Motor neuron (in vitro differentiated cells): ENCODE data around the gene DHH. TPM values are rescaled to one million over a fixed set of nuclear protein-coding genes. Genes with fewer than 3 reads are reported as not detected.
"Not testable (repeated sequence)": the region's sequence is repeated elsewhere in the genome, so short reads cannot be mapped to it uniquely, and the experiment has no call there.

ENCODE experiments used
- ATAC-seq, 8 experiments: fragments of 200-7000 bp; cut with Tn5 transposase; replicated peaks in 6 of 8; 2 replicates each; pipeline ENCODE4 v1.8.0; 2021; ENCODE audit warnings: mild to moderate bottlenecking in 8 of 8, moderate library complexity in 8 of 8
- H3K27ac ChIP-seq, 2 donors: fragments of 250-450 bp; sonication (Bioruptor Pico); 2 replicates each; pipeline ENCODE4 v1.9.0; 2021; ENCODE audit warnings: antibody characterized with exemption in 2 of 2, mild to moderate bottlenecking in 2 of 2, moderate library complexity in 1 of 2
- H3K4me1 ChIP-seq, 2 donors: fragments of 250-450 bp; sonication (Bioruptor Pico); replicated peaks in 1 of 2; 2 replicates each; pipeline ENCODE4 v1.6.1; 2021; ENCODE audit warnings: antibody characterized with exemption in 2 of 2, mild to moderate bottlenecking in 2 of 2, moderate library complexity in 1 of 2
- H3K4me3 ChIP-seq, 5 donors: fragments of 250-450 bp; sonication (Bioruptor Pico); 2 replicates each; pipeline ENCODE4 v1.9.0; 2021; ENCODE audit warnings: antibody characterized with exemption in 5 of 5, mild to moderate bottlenecking in 5 of 5, moderate library complexity in 4 of 5
- WGBS, 10 experiments: fragments of 450-650 bp; shearing (Covaris generic); methylation state at CpG; one replicate each; pipeline ENCODE4 v1.0.0; 2022; 5-methylcytosine and 5-hydroxymethylcytosine counted together
- in situ Hi-C, 9 experiments: fragments of 400-800 bp; cut with MboI; loops; one replicate each; pipeline ENCODE4 v1.15.0; 2021; ENCODE audit warnings: low sequenced_read_pairs in 9 of 9, low pct_unique_long_range_greater_than_20kb in 2 of 9; ENCODE audit not compliant: unreplicated experiment in 9 of 9
- total RNA-seq, 8 experiments: library from RNA; unstranded; fragments of 300-600 nt; gene quantifications; 2 replicates each; pipeline versions ENCODE4 v1.2.3 to v1.2.4, GENCODE V29; 2022

DHH gene
- total RNA-seq, 8 experiments from 2014 or later = 0.09 to 0.62 (median 0.13) TPM; not detected in 1

GRCh38 chr12:49088150-49088931 is 6.3 kb downstream of the DHH start:
- in situ Hi-C loops = no loop called here
- H3K4me3 ChIP-seq = peak overlapping the region in 3 of 5 donors; percentile 1 to 6 (median 2)
- H3K4me1 ChIP-seq = peaks cover 10 to 21% of the 10 kb centered on the region in 2 donors
- ATAC-seq = peak; percentile 85 to 93 (median 90)
- no peak overlapping the region for H3K27ac ChIP-seq
- 0 to 6% (median 0%) methylated on average over 2 to 11 of the region's 18 CpGs; no CpG with 5 or more reads in 3 of the 10 experiments for WGBS, 10 experiments

DNA sequence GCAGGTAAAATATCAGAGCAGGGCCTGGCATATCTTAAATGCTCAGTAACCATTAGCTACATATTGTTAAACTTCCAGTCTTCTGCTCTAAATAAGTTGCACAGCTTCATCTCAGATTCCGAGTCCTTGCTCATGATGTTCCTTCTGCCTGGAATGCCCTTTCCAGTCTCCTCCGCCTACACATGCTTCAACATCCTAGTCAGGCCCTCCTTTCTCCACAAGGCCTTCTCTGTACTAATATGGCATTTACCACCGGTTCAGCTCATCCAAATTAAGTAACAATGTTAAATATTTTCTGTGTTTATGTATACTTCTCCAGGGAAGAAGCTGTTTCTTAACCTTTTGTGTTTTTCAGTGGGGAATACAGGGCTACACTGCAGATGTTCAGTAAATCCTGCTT is 8.5 kb downstream of the DHH start:
- no peak overlapping the region for H3K27ac ChIP-seq

GRCh38 chr12:49084438-49084837 is 10.2 kb downstream of the DHH start:
- 80 to 100% (median 98%) methylated on average over 1 to 3 of the region's 3 CpGs; no CpG with 5 or more reads in 2 of the 10 experiments for WGBS, 10 experiments
- in situ Hi-C loops = no loop called here
- no peak for ATAC-seq
- H3K4me3 ChIP-seq = no peak overlapping the region
- H3K4me1 ChIP-seq = peaks cover 3 to 6% of the 10 kb centered on the region in 2 donors
- H3K27ac ChIP-seq = no peak overlapping the region

More for the DNA sequence above, 8.5 kb downstream of the DHH start:
- Histone ChIP-seq H3K4me3 (no peak overlapping the region), H3K4me1 (peaks cover 6 to 10% of the 10 kb centered on the region in 2 donors)
- in situ Hi-C loops = no loop called here
- no peak for ATAC-seq
- WGBS, 10 experiments = 21 to 100% (median 83%) methylated on average over 1 to 3 of the region's 3 CpGs; no CpG with 5 or more reads in 2 of the 10 experiments

- ATAC-seq = no peak
- 33 to 50% (median 40%) methylated on average over 1 of the region's 1 CpG; no CpG with 5 or more reads in 7 of the 10 experiments for WGBS, 10 experiments
- no peaks in the 10 kb centered on the region for H3K4me1 ChIP-seq
Observed at GRCh38 chr12:49079793-49080192, 14.8 kb downstream of the DHH start.

DNA sequence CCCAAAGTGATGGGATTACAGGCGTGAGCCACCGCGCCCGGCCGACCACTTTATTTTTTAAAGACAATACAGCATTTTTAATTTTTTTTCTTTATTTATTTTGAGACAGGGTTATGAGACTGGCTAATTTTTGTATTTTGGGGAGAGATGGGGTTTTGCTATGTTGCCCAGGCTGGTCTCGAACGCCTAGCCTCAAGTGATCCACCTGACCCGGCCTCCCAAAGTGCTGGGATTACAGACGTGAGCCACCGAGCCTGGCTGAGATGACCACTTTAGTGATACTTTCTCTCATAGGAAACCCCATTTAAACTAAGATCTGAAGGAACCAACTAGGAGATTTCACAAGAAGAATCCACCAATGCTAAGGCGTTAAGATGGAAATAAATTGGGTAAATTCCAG is 23.6 kb downstream of the DHH start:
- no peak for ATAC-seq
- peaks cover 3 to 10% of the 10 kb centered on the region in 2 donors for H3K4me1 ChIP-seq
- WGBS, 10 experiments = 72 to 100% (median 93%) methylated on average over 1 to 11 of the region's 11 CpGs; no CpG with 5 or more reads in 2 of the 10 experiments
- no peak overlapping the region for H3K27ac ChIP-seq
- in situ Hi-C loops = no loop called here
- no peak overlapping the region for H3K4me3 ChIP-seq

More at GRCh38 chr12:49079793-49080192, 14.8 kb downstream of the DHH start:
- in situ Hi-C loops = no loop called here
- no peak overlapping the region for H3K4me3 ChIP-seq
- H3K27ac ChIP-seq = no peak overlapping the region

- ATAC-seq = peak; percentile 98 to 99 (median 98)
- 0 to 10% (median 2%) methylated on average over 2 to 11 of the region's 60 CpGs; no CpG with 5 or more reads in 2 of the 10 experiments for WGBS, 10 experiments
- peak within 1 kb of the TSS; percentile 56 to 73 (median 64) for H3K4me3 ChIP-seq
- H3K4me1 ChIP-seq = peaks cover 3 to 10% of the 10 kb centered on the region in 2 donors
- peak within 1 kb of the TSS in 1 of 2 donors; percentile 39 for H3K27ac ChIP-seq
- in situ Hi-C loops = no loop called here
Observed at GRCh38 chr12:49069507-49070346, 24.9 kb downstream of the DHH start, which contains the start of gene RHEBL1. RHEBL1 (minus strand) TSS chr12:49069979; CDS start chr12:49069785, 194 bp downstream.

GRCh38 chr12:49068879-49069506 is 25.6 kb downstream of the DHH start:
- ATAC-seq = peak in 4 of 8 experiments; percentile 3 to 12 (median 5)
- in situ Hi-C loops = no loop called here
- Histone ChIP-seq H3K27ac (peak overlapping the region in 1 of 2 donors; percentile 39), H3K4me1 (peaks cover 3 to 10% of the 10 kb centered on the region in 2 donors), H3K4me3 (peak overlapping the region; percentile 56 to 73 (median 64))
- 20 to 64% (median 43%) methylated on average over 3 to 6 of the region's 21 CpGs; no CpG with 5 or more reads in 4 of the 10 experiments for WGBS, 10 experiments

- in situ Hi-C loops = no loop called here
- ATAC-seq = no peak
- 33 to 80% (median 46%) methylated on average over 1 to 3 of the region's 4 CpGs; no CpG with 5 or more reads in 3 of the 10 experiments for WGBS, 10 experiments
Observed at GRCh38 chr12:49066120-49066519, 28.5 kb downstream of the DHH start.

DNA sequence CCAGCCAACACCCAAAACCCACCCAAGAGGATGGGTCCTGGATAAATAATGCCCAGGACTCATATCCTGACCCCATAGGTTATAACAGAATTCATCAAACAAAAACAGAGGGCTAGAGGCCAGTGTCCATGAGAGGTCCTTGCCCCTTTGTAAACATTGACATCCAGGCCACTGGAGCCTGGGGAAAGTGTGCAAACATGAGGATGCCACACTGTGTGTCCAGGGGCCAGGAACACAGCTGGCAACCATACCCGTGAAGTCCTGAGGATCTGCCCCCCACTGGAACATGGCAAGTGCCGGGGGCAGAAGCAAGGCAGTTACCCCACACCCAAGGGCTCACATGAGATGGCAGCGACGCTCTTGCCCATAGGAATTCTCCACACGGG is 29.8 kb downstream of the DHH start:
- in situ Hi-C loops = no loop called here
- Histone ChIP-seq H3K4me1 (peaks cover 7% of the 10 kb centered on the region in 2 donors), H3K27ac (no peak overlapping the region), H3K4me3 (no peak overlapping the region)
- ATAC-seq = no peak
- WGBS, 10 experiments = 40 to 100% (median 86%) methylated on average over 1 to 3 of the region's 5 CpGs; no CpG with 5 or more reads in 5 of the 10 experiments

More at GRCh38 chr12:49066120-49066519, 28.5 kb downstream of the DHH start:
- Histone ChIP-seq H3K4me1 (peaks cover 7 to 10% of the 10 kb centered on the region in 2 donors), H3K4me3 (no peak overlapping the region), H3K27ac (no peak overlapping the region)

DNA sequence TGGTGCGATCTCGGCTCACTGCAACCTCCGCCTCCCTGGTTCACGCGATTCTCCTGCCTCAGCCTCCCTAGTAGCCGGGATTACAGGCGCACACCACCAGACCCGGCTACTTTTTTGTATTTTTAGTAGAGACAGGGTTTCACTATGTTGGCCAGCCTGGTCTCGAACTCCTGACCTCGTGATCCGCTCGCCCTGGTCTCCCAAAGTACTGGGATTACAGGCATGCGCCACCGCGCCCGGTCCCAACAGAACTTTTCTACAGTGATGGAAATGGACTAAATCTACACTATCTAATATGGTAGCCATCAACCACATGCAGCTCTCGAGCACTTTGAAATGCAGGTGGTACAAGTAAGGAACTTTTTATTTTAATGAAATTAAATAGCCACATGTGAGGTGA is 32.7 kb downstream of the DHH start:
- peaks cover 14 to 15% of the 10 kb centered on the region in 2 donors for H3K4me1 ChIP-seq
- in situ Hi-C loops, H3K27ac ChIP-seq, ATAC-seq, H3K4me3 ChIP-seq: not testable (repeated sequence)
- WGBS, 10 experiments = 76 to 100% (median 91%) methylated on average over 1 to 15 of the region's 17 CpGs; no CpG with 5 or more reads in 2 of the 10 experiments

DNA sequence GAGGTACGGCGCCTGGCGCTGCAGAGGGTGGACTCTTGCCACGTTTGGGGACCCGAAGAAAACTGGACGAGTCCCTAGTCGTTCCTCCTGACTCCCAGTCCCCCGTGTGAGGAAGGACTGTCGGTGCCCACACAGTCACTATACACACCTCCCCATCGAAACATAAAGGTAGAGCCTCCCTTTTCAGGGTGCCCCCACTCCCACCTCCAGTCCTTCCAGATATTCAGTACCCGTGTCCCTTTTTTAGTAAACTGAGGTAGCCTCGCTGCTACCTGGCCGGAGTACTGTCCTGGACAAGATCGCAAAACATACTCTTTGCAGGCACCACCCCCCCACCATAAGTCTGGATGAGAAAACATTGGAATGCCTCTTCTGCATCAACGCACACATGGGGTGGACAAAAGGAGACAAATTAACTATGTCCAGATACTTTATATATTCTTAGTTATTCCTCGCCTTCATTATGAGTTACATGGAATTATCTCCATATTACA is 33.4 kb downstream of the DHH start:
- peak overlapping the region; percentile 97 to 99 (median 98) for H3K4me3 ChIP-seq
- ATAC-seq = no peak

More for the DNA sequence above, 33.4 kb downstream of the DHH start:
- 0 to 75% (median 28%) methylated on average over 1 to 10 of the region's 16 CpGs; no CpG with 5 or more reads in 1 of the 10 experiments for WGBS, 10 experiments
- in situ Hi-C loops = no loop called here
- Histone ChIP-seq H3K4me1 (peaks cover 22% of the 10 kb centered on the region in 2 donors), H3K27ac (peak overlapping the region in 1 of 2 donors; percentile 98)
